ENCODE measurements around the gene SLC6A18. TPM values are rescaled to one million over a fixed set of nuclear protein-coding genes. Genes with fewer than 3 reads are reported as not detected.
A peak's percentile ranks its signal among the peaks of the same experiment; 100 is the strongest.
"Not testable (repeated sequence)": the region's sequence is repeated elsewhere in the genome, so short reads cannot be mapped to it uniquely, and the experiment has no call there.

The SLC6A18 gene
- total RNA-seq, 1 experiment from 2014 or later, result not detected

DNA sequence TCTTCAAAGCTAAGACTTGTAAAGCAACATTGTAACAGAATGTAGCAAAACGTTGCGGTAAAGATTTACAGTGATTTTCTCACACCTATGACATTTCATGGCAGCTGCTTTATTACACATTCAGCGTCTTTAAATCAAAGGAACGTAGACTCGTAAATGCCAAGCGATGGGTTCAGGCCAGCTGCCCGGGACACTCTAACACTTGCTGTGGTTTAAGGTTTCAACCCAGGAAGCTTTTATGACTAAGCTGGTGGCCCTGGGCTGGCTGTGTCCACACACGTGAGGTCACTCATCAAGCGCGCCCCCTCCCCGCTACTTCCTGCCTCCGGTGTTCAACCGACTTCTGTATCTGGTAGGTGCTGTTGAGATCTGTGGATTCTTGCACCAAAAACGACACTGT lies 2.5 kb downstream of the SLC6A18 start:
- Mint-ChIP-seq H3K9me3 (ENCODE audit: low read depth, unreplicated experiment) (no peaks in the 10 kb centered on the region), H3K27me3 (ENCODE audit: unreplicated experiment) (peaks cover 66% of the 10 kb centered on the region), H3K4me1 (ENCODE audit: low read depth, unreplicated experiment) (no peaks in the 10 kb centered on the region), H3K27ac (ENCODE audit: unreplicated experiment) (no peak overlapping the region), H3K4me3 (ENCODE audit: low read depth, unreplicated experiment) (no peak overlapping the region), H3K36me3 (ENCODE audit: insufficient read depth, unreplicated experiment) (peaks cover 4% of the 10 kb centered on the region)
- intact Hi-C loops (cut with micrococcal nuclease; ENCODE audit: unreplicated experiment), result no loop called here
- BruUV-seq (replicated peaks), result no TSS peak
- CTCF ChIA-PET, result no interaction called here
- peak; percentile 34 for DNase-seq
- TF ChIP-seq, protein P1, sequence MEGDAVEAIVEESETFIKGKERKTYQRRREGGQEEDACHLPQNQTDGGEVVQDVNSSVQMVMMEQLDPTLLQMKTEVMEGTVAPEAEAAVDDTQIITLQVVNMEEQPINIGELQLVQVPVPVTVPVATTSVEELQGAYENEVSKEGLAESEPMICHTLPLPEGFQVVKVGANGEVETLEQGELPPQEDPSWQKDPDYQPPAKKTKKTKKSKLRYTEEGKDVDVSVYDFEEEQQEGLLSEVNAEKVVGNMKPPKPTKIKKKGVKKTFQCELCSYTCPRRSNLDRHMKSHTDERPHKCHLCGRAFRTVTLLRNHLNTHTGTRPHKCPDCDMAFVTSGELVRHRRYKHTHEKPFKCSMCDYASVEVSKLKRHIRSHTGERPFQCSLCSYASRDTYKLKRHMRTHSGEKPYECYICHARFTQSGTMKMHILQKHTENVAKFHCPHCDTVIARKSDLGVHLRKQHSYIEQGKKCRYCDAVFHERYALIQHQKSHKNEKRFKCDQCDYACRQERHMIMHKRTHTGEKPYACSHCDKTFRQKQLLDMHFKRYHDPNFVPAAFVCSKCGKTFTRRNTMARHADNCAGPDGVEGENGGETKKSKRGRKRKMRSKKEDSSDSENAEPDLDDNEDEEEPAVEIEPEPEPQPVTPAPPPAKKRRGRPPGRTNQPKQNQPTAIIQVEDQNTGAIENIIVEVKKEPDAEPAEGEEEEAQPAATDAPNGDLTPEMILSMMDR (IDR thresholded peaks at IDR 0.05; ENCODE audit: unreplicated experiment), result no peak

DNA sequence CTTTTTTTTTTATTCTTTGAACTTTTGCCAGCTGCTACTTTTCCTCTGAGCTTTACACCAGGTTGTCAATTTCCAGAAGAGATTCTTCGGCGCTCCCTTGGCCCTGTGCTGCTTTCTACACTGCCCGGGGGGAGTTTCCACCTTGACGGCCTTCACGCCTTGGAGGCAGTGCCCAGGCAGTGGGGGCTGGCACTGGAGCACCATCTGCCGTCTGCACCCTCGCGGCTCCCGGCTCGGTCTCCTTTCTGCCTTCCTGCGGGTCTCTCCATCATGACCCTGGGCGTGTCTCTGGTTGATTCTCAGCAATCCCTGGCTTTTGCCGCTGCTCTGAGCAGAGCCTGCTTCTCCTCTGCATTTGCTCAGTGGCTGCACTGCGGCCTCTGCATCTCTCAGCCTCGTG lies 2.9 kb downstream of the SLC6A18 start:
- H3K36me3 Mint-ChIP-seq (ENCODE audit: insufficient read depth, unreplicated experiment), result peaks cover 4% of the 10 kb centered on the region
- DNase-seq, result no peak
- H3K4me1 Mint-ChIP-seq (ENCODE audit: low read depth, unreplicated experiment), result no peaks in the 10 kb centered on the region
- H3K9me3 Mint-ChIP-seq (ENCODE audit: low read depth, unreplicated experiment), result no peaks in the 10 kb centered on the region
- no peak overlapping the region for H3K4me3 Mint-ChIP-seq (ENCODE audit: low read depth, unreplicated experiment)
- BruUV-seq (replicated peaks), result no TSS peak
- peaks cover 66% of the 10 kb centered on the region for H3K27me3 Mint-ChIP-seq (ENCODE audit: unreplicated experiment)
- TF ChIP-seq, protein P1 (IDR thresholded peaks at IDR 0.05; ENCODE audit: unreplicated experiment), result no peak
- intact Hi-C loops (cut with micrococcal nuclease; ENCODE audit: unreplicated experiment), result no loop called here
- CTCF ChIA-PET, result no interaction called here
- no peak overlapping the region for H3K27ac Mint-ChIP-seq (ENCODE audit: unreplicated experiment)

DNA sequence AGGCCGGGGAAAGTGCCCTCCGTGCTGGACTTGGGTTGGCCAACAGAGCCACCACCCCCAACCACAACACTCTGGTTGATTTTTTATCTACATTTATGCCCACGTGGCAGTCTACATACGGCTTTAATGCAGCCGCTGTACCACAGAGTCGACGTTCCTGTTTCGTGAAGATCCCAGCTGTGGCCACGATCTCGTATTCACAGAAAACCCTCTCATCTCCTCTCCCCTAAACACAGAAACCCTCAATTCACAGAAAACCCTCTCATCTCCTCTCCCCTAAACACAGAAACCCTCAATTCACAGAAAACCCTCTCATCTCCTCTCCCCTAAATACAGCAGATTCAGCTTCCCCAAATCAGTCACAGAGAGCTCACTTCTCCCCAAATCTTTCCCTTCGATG lies 3.8 kb downstream of the SLC6A18 start:
- H3K4me1 Mint-ChIP-seq (ENCODE audit: low read depth, unreplicated experiment); H3K36me3 Mint-ChIP-seq (ENCODE audit: insufficient read depth, unreplicated experiment); BruUV-seq (replicated peaks); intact Hi-C loops (cut with micrococcal nuclease; ENCODE audit: unreplicated experiment); H3K27ac Mint-ChIP-seq (ENCODE audit: unreplicated experiment); H3K4me3 Mint-ChIP-seq (ENCODE audit: low read depth, unreplicated experiment); DNase-seq; H3K9me3 Mint-ChIP-seq (ENCODE audit: low read depth, unreplicated experiment): not testable (repeated sequence)
- CTCF ChIA-PET, result interaction anchor here (0.7 kb wide), 1 partner anchor 52 kb away, joined by 4 read pairs; no protein-coding TSS in a partner anchor
- peaks cover 60% of the 10 kb centered on the region for H3K27me3 Mint-ChIP-seq (ENCODE audit: unreplicated experiment)

DNA sequence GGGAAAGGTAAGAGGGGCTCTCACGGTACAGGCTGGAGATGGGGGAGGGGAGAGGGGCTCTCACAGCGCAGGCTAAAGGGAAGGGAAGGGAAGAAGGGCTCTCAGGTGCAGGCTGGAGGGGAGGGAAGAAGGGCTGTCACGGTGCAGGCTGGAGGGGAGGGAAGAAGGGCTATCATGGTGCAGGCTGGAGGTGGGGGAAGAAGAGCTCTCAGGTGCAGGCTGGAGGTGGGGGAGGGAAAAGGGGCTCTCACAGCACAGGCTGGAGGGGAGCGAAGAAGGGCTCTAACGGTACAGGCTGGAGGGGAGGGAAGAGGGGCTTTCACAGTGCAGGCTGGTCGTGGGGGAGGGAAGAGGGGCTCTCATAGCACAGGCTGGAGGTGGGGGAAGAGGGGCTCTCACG lies 4.6 kb downstream of the SLC6A18 start:
- no peak for DNase-seq
- Mint-ChIP-seq H3K9me3 (ENCODE audit: low read depth, unreplicated experiment) (no peaks in the 10 kb centered on the region), H3K36me3 (ENCODE audit: insufficient read depth, unreplicated experiment) (peaks cover 4% of the 10 kb centered on the region), H3K27me3 (ENCODE audit: unreplicated experiment) (peaks cover 55% of the 10 kb centered on the region), H3K4me1 (ENCODE audit: low read depth, unreplicated experiment) (no peaks in the 10 kb centered on the region), H3K4me3 (ENCODE audit: low read depth, unreplicated experiment) (no peak overlapping the region), H3K27ac (ENCODE audit: unreplicated experiment) (no peak overlapping the region)
- TF ChIP-seq, protein P1 (IDR thresholded peaks at IDR 0.05; ENCODE audit: unreplicated experiment), result no peak
- CTCF ChIA-PET, result interaction anchor here (0.6 to 0.7 kb wide), 2 partner anchors 40 to 51 kb away, joined by 3 to 4 read pairs; no protein-coding TSS in a partner anchor
- intact Hi-C loops (cut with micrococcal nuclease; ENCODE audit: unreplicated experiment), result no loop called here
- BruUV-seq (replicated peaks), result no TSS peak

DNA sequence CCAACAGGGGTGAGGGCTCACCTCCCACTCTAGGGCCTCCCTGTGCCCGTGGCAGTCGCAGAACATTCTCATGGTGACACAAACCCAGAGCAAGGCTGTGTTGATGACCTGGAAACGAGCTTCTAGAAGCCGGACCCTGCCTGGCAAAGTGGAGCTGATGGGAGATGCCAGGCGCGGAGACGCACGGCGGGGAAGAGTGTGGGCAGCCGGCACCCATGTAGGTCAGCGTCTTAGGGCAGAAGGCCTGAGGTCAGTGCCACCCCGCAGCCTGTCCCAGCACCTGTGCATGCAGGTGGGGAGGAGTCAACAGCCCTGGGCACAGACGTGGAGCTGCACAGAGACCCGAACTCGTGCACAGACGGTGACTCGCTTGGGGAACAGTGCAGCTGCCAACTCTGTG lies 5.4 kb downstream of the SLC6A18 start:
- Mint-ChIP-seq H3K9me3 (ENCODE audit: low read depth, unreplicated experiment) (no peaks in the 10 kb centered on the region), H3K4me1 (ENCODE audit: low read depth, unreplicated experiment) (no peaks in the 10 kb centered on the region), H3K36me3 (ENCODE audit: insufficient read depth, unreplicated experiment) (peaks cover 4% of the 10 kb centered on the region), H3K4me3 (ENCODE audit: low read depth, unreplicated experiment) (no peak overlapping the region), H3K27me3 (ENCODE audit: unreplicated experiment) (peaks cover 56% of the 10 kb centered on the region), H3K27ac (ENCODE audit: unreplicated experiment) (no peak overlapping the region)
- CTCF ChIA-PET, result interaction anchor here (0.6 kb wide), 1 partner anchor 41 kb away, joined by 3 read pairs; no protein-coding TSS in a partner anchor
- intact Hi-C loops (cut with micrococcal nuclease; ENCODE audit: unreplicated experiment), result no loop called here
- no TSS peak for BruUV-seq (replicated peaks)
- TF ChIP-seq, protein P1 (IDR thresholded peaks at IDR 0.05; ENCODE audit: unreplicated experiment), result no peak
- DNase-seq, result no peak
